ENCODE data around the gene ANKRD24.
"Not testable (repeated sequence)": the region's sequence is repeated elsewhere in the genome, so short reads cannot be mapped to it uniquely, and the experiment has no call there.

The ANKRD24 gene

GRCh38 chr19:4199699-4200293 lies 17.3 kb downstream of the ANKRD24 start:
- DNase-seq, result no peak

- no peak for DNase-seq
Measured at GRCh38 chr19:4200940-4201542, 18.6 kb downstream of the ANKRD24 start.

- DNase-seq, result no peak
Measured at GRCh38 chr19:4201798-4202197, 19.3 kb downstream of the ANKRD24 start.

- DNase-seq, result no peak
Measured at GRCh38 chr19:4206818-4207484, 24.5 kb downstream of the ANKRD24 start.

- no peak for DNase-seq
Measured at GRCh38 chr19:4208385-4209094, 26.1 kb downstream of the ANKRD24 start.

- no peak for DNase-seq
Measured at GRCh38 chr19:4210166-4210731, 27.8 kb downstream of the ANKRD24 start.

- DNase-seq, result no peak
Measured at GRCh38 chr19:4213116-4213515, 30.6 kb downstream of the ANKRD24 start.

GRCh38 chr19:4215807-4216206 lies 33.3 kb downstream of the ANKRD24 start:
- no peak for DNase-seq

GRCh38 chr19:4216846-4217245 lies 34.4 kb downstream of the ANKRD24 start:
- no peak for DNase-seq

- no peak for DNase-seq
Measured at GRCh38 chr19:4217429-4218264, 35.2 kb downstream of the ANKRD24 start.

GRCh38 chr19:4218523-4218922 lies 36.0 kb downstream of the ANKRD24 start:
- DNase-seq, result not testable (repeated sequence)

- DNase-seq, result no peak
Measured at GRCh38 chr19:4220188-4220587, 37.7 kb downstream of the ANKRD24 start.

- DNase-seq, result no peak
Measured at GRCh38 chr19:4224470-4224869, 42.0 kb downstream of the ANKRD24 start.

- no peak for DNase-seq
Measured at GRCh38 chr19:4225885-4226284, 43.4 kb downstream of the ANKRD24 start.

- no peak for DNase-seq
Measured at GRCh38 chr19:4227771-4228170, 45.3 kb downstream of the ANKRD24 start.

GRCh38 chr19:4228765-4229178 lies 46.3 kb downstream of the ANKRD24 start:
- no peak for DNase-seq

- no peak for DNase-seq
Measured at GRCh38 chr19:4229179-4229931, 46.9 kb downstream of the ANKRD24 start, which contains the start of gene EBI3. Gene EBI3, plus strand, starts transcription at chr19:4229523. Its CDS starts 28 bp downstream, at chr19:4229551.

GRCh38 chr19:4230237-4230636 lies 47.7 kb downstream of the ANKRD24 start:
- not testable (repeated sequence) for DNase-seq

- DNase-seq, result not testable (repeated sequence)
Measured at GRCh38 chr19:4231521-4231920, 49.0 kb downstream of the ANKRD24 start.

- DNase-seq, result not testable (repeated sequence)
Measured at GRCh38 chr19:4232139-4232538, 49.6 kb downstream of the ANKRD24 start.

GRCh38 chr19:4232614-4233281 lies 50.3 kb downstream of the ANKRD24 start:
- DNase-seq, result no peak
